Gastrocnemius medialis (tissue), 4 donors: Measurements from ENCODE around the gene PRDM16.

Source experiments
- CTCF ChIP-seq, 5 experiments: fragments of 450-650 bp in 3 of 5; fragments of 200-600 bp in 2 of 5; sonication (generic) in 2 of 5; IDR thresholded peaks in 4 of 5; conservative IDR thresholded peaks in 1 of 5; 1 replicate in 4 of 5; 2 replicates in 1 of 5; pipeline ENCODE4 v1.5.1; 2016 to 2019; ENCODE audit warnings: antibody characterized with exemption in 5 of 5, mild to moderate bottlenecking in 3 of 5, moderate library complexity in 3 of 5
- POLR2A ChIP-seq, 2 donors: fragments of 450-650 bp; IDR thresholded peaks; one replicate each; pipeline ENCODE4 v1.6.1; 2017; ENCODE audit warnings: antibody characterized with exemption in 2 of 2, mild to moderate bottlenecking in 2 of 2, moderate library complexity in 2 of 2

DNA sequence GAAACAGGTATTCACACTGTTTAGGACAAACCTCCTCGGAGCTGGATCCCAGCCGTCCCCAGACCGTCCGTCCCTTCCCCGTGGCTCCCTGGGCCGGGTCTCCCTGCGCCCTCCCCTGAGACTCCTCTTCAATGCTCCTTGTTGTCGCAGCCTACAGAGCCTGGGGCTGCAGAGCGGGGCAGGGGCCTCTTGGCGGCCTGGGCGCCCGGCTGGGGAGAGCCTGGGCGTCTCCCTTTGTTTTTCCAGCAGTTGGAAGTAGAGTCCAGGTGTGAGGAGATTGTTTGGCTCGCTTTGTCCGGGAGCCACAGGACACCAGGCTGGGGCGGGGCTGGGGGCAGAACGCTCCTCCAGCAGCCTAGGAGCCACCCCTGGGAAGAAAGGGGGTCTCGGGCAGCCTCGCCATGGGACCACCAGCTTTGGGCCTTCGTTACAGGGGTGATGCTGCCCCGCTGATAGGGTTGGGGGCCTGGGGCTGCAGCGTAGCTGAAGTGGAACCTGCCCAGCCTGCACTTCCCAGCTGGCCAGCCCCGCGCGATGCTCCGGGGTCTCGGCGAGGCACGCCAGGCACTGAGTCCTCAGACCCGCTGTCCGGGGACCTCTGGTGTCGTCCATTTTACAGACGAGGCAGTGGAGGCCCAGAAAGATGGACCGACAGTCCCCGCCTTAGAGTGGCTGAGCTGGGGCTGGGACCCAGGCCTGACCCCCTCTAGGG is 66.9 kb downstream of the PRDM16 start:
- TF ChIP-seq CTCF (IDR thresholded peaks at IDR 0.05 in 4 of 5, conservative IDR thresholded peaks at IDR 0.05 in 1 of 5) (no peak), POLR2A (IDR thresholded peaks at IDR 0.05) (no peak)
